ENCODE results near the gene CNGB1. TPM values are rescaled to one million over a fixed set of nuclear protein-coding genes. Genes with fewer than 3 reads are reported as not detected.

The CNGB1 gene
- total RNA-seq, 1 donor from 2014 or later, result 0.19 TPM

- H3K27ac Mint-ChIP-seq, result no peak overlapping the region
Observed at GRCh38 chr16:57969451-57970123, 1.3 kb downstream of the CNGB1 start.

DNA sequence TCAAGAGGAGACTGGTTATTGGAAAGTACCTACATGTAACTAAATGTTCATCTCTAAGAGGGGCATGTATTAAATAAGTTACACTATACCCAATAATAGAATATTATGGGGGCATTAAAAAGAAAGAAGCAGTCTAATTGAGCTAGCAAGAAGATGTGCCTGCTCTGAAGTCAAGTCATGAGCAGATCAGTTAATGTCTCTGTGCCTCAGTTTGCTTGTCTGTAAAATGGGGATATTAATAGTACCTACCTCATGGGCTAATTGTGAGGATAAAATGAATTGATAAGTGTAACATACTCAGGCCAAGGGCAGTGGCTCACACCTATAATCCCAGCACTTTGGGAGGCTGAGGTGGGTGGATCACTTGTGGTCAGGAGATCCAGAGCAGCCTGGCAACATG is 3.0 kb downstream of the CNGB1 start:
- Mint-ChIP-seq H3K27me3 (no peaks in the 10 kb centered on the region), H3K9me3 (no peaks in the 10 kb centered on the region), H3K4me3 (no peak overlapping the region), H3K4me1 (ENCODE audit: unreplicated experiment) (no peaks in the 10 kb centered on the region), H3K27ac (no peak overlapping the region), H3K36me3 (no peaks in the 10 kb centered on the region)
- TF ChIP-seq CTCF (conservative IDR thresholded peaks at IDR 0.05), result no peak
- no peak for DNase-seq (ENCODE audit: extremely low spot score, unreplicated experiment)

More at GRCh38 chr16:57969451-57970123, 1.3 kb downstream of the CNGB1 start:
- Mint-ChIP-seq H3K9me3 (no peaks in the 10 kb centered on the region), H3K36me3 (no peaks in the 10 kb centered on the region), H3K27me3 (peaks cover 3% of the 10 kb centered on the region), H3K4me1 (ENCODE audit: unreplicated experiment) (no peaks in the 10 kb centered on the region), H3K4me3 (no peak overlapping the region)
- no peak for TF ChIP-seq CTCF (conservative IDR thresholded peaks at IDR 0.05)
- no peak for DNase-seq (ENCODE audit: extremely low spot score, unreplicated experiment)

DNA sequence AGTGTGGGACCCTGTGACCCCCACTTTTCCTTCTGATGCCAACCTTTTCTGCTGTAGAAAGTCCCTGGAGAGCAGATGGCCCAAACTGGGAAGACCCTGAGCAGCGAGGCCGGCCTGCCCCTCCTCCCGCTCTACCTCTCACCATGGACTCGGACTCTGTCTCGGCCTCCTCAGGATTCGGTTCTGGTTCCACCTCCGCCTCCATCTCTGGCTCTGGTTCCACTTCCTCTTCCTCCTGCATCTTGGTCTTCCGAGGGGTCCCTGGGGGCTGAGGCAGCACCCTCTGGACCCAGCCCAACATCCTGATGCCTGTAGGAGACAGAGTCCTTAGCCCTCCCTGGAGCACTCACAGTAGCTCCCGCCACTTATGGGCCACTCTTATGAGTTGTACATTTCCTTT is 3.9 kb downstream of the CNGB1 start:
- no peak overlapping the region for H3K27ac Mint-ChIP-seq
- no peak for TF ChIP-seq CTCF (conservative IDR thresholded peaks at IDR 0.05)
- no peaks in the 10 kb centered on the region for H3K27me3 Mint-ChIP-seq
- H3K4me3 Mint-ChIP-seq, result no peak overlapping the region
- no peaks in the 10 kb centered on the region for H3K9me3 Mint-ChIP-seq
- H3K4me1 Mint-ChIP-seq (ENCODE audit: unreplicated experiment), result no peaks in the 10 kb centered on the region
- DNase-seq (ENCODE audit: extremely low spot score, unreplicated experiment), result no peak
- H3K36me3 Mint-ChIP-seq, result no peaks in the 10 kb centered on the region

DNA sequence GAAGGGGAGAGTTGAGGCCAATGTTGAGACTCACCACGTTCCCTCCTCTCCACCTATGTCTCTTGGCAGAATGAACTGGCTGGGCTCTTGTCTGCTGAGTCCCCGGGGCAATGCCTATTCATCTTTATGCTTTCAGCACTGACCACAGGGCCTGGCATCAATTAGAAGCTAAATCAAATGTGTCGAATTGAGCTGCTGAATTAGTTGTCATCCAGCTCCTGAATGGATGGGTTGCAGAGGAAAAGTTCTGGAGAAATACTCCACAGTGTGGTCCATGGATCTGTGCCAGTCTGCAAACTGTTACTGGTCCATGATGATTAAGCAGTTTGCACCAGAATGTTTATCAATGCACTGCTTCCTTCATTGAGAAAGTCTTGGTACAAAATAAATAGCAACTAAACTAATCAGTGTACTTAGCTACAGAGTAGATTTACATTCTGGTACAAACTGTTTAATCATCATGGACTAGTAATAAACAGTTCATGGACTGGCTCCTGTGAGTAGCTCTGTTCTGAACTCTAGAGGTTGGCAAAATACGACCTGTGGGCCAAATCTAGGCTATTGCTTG is 4.6 kb downstream of the CNGB1 start:
- Mint-ChIP-seq H3K9me3 (no peaks in the 10 kb centered on the region), H3K36me3 (no peaks in the 10 kb centered on the region), H3K27me3 (no peaks in the 10 kb centered on the region), H3K27ac (no peak overlapping the region), H3K4me1 (ENCODE audit: unreplicated experiment) (no peaks in the 10 kb centered on the region), H3K4me3 (no peak overlapping the region)
- TF ChIP-seq CTCF (conservative IDR thresholded peaks at IDR 0.05), result no peak
- DNase-seq (ENCODE audit: extremely low spot score, unreplicated experiment), result no peak

DNA sequence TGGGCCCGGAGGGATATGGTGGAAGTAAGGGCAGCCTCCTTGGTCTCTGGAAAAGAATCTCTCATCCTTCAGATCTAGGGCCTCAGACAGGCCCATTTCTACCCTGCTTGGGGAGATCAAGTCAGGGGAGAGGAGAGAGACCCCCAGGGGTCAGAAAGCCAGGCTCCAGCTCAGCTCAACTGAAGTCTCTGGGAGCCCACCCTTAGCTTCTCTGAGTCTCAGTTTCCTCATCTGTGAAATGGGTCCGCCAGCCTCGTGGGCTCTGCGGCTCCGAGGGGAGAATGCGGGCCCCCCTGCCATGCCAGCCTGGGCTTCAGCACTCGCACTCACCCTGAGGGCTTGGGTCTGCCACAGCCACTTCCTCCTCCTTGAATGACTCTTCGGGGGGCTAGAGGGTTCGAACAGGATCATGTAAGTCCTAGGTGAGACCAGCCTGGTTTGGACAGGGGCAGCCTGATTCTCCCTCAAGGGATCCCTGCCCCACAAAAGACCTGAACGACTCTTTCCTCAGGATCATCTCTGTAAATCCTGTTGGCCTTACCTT is 6.7 kb downstream of the CNGB1 start:
- H3K4me1 Mint-ChIP-seq (ENCODE audit: unreplicated experiment), result peaks cover 5% of the 10 kb centered on the region
- no peaks in the 10 kb centered on the region for H3K36me3 Mint-ChIP-seq
- no peak for DNase-seq (ENCODE audit: extremely low spot score, unreplicated experiment)
- H3K27me3 Mint-ChIP-seq, result no peaks in the 10 kb centered on the region
- no peaks in the 10 kb centered on the region for H3K9me3 Mint-ChIP-seq
- no peak overlapping the region for H3K4me3 Mint-ChIP-seq
- no peak for TF ChIP-seq CTCF (conservative IDR thresholded peaks at IDR 0.05)
- no peak overlapping the region for H3K27ac Mint-ChIP-seq

All from type B pancreatic cell (in vitro differentiated cells).